ENCODE measurements around the gene ZCCHC2. TPM values are rescaled to one million over a fixed set of nuclear protein-coding genes. Genes with fewer than 3 reads are reported as not detected.

The ZCCHC2 gene
- total RNA-seq, 1 donor from 2014 or later = 18.5 TPM

DNA sequence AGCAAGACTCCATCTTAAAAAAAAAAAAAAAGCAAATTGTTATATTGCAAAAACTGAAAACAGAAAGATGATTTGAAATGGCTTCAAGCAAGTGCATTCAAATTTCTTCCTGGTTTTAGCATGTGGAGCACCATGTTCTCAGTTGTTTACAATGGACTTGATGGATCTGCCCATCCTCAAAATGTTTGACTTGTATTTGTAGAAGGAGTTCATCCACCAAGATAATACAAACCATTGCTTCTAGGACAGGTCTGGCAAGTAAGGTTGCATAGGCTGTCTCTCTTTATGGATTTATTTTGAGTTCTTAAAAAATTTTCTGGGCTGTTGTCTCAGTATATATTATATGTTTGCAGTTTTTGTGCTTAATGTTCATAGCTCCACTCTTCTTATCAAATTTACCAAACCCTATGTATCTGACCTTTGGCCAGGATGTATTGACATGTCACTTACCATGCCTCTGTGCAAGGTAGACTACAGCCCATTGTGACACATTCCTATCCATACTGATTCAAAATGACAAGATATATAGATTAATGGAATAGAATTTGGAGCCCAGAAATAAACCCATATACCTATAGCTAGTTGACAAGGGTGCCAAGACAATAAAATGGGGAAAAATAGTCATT lies 21.7 kb upstream of the ZCCHC2 start:
- H3K27ac Mint-ChIP-seq = no peak overlapping the region
- peaks cover 6% of the 10 kb centered on the region for H3K36me3 Mint-ChIP-seq (ENCODE audit: insufficient read depth)
- no peak for DNase-seq (ENCODE audit: low spot score, unreplicated experiment)
- no peak overlapping the region for H3K4me3 Mint-ChIP-seq (ENCODE audit: low read depth)
- TF ChIP-seq, protein P1, sequence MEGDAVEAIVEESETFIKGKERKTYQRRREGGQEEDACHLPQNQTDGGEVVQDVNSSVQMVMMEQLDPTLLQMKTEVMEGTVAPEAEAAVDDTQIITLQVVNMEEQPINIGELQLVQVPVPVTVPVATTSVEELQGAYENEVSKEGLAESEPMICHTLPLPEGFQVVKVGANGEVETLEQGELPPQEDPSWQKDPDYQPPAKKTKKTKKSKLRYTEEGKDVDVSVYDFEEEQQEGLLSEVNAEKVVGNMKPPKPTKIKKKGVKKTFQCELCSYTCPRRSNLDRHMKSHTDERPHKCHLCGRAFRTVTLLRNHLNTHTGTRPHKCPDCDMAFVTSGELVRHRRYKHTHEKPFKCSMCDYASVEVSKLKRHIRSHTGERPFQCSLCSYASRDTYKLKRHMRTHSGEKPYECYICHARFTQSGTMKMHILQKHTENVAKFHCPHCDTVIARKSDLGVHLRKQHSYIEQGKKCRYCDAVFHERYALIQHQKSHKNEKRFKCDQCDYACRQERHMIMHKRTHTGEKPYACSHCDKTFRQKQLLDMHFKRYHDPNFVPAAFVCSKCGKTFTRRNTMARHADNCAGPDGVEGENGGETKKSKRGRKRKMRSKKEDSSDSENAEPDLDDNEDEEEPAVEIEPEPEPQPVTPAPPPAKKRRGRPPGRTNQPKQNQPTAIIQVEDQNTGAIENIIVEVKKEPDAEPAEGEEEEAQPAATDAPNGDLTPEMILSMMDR (IDR thresholded peaks at IDR 0.05; ENCODE audit: unreplicated experiment) = no peak
- H3K9me3 Mint-ChIP-seq (ENCODE audit: low read depth) = peaks cover 10% of the 10 kb centered on the region
- H3K4me1 Mint-ChIP-seq (ENCODE audit: low read depth) = peaks cover 15% of the 10 kb centered on the region
- H3K27me3 Mint-ChIP-seq = no peaks in the 10 kb centered on the region

DNA sequence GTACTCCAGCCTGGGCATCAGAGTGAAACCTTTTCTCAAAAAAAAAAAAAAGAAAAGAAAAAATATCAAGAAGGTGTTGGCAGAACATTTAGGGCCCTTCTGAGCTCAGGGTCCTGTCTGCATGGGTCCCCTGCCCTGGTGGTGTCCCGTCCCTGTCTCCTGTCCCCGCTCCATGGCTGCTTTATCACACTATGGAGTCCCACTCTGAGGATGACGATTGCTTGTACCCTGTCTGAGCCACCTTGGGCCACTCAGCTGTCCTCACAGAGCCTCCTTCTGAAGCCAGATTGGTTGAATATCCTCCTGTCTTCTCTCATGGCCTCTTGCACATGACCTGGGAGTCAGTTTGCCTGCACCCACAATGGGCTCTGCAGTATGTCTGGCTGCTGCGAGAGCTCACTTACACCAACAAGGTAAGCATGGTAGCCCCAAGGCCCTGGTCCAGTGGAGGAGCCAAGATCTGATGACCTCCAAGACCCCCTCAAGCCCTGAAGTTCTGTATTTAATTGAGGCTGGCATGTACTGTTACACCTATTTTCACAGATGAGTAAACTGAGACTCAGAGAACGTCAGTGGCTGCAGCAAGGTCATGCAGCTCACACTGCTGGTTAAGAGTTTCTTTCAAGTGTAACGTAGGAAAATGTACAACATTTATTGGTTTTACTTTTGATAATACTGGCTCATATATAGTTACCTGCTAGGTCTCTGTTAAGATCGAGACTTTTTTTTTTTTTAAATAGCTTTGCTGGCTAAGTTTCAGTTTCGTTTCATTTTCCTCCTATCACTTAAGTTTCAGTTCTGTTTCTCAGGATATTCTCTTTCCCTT lies 16.9 kb upstream of the ZCCHC2 start:
- peaks cover 10% of the 10 kb centered on the region for H3K9me3 Mint-ChIP-seq (ENCODE audit: low read depth)

DNA sequence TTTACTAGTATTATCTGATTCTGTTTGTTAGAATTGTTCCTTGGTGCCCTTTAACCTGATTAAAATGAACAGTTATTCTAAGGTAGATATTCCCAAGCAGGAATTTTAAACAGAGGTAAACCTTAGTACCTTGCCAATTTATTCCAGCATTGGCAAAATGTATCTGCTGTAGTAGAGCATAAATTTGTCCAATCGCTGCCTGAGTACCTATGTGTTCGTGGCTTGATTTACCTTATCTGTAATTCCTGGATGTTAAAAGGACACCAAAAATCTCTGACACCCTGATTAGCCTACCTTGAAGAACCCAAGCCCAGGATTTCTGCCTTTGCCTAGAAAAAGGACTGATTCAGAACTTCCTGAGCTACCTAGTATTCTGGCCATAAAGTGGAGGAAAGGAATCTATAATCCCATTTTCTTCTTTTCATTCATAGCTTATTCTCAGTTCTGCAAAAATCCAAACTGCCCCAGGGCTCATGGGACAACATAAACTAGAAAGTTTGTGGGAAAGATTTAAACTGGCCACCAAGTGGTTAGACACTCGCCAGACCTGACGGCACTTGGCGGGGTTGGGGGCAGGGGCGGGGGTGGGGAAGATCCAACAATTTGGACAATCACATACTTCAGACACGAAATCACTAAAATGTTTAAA lies 16.2 kb upstream of the ZCCHC2 start:
- no peaks in the 10 kb centered on the region for H3K4me1 Mint-ChIP-seq (ENCODE audit: low read depth)
- no peak overlapping the region for H3K4me3 Mint-ChIP-seq (ENCODE audit: low read depth)
- H3K36me3 Mint-ChIP-seq (ENCODE audit: insufficient read depth) = peaks cover 6% of the 10 kb centered on the region
- H3K27me3 Mint-ChIP-seq = no peaks in the 10 kb centered on the region
- no peak for DNase-seq (ENCODE audit: low spot score, unreplicated experiment)
- H3K27ac Mint-ChIP-seq = no peak overlapping the region
- peaks cover 12% of the 10 kb centered on the region for H3K9me3 Mint-ChIP-seq (ENCODE audit: low read depth)
- TF ChIP-seq, protein P1 (IDR thresholded peaks at IDR 0.05; ENCODE audit: unreplicated experiment) = no peak

More for the DNA sequence above, 16.9 kb upstream of the ZCCHC2 start:
- no peak overlapping the region for H3K4me3 Mint-ChIP-seq (ENCODE audit: low read depth)
- TF ChIP-seq, protein P1 (IDR thresholded peaks at IDR 0.05; ENCODE audit: unreplicated experiment) = no peak
- no peak overlapping the region for H3K27ac Mint-ChIP-seq
- H3K27me3 Mint-ChIP-seq = no peaks in the 10 kb centered on the region
- peaks cover 2% of the 10 kb centered on the region for H3K4me1 Mint-ChIP-seq (ENCODE audit: low read depth)
- DNase-seq (ENCODE audit: low spot score, unreplicated experiment) = no peak
- peaks cover 6% of the 10 kb centered on the region for H3K36me3 Mint-ChIP-seq (ENCODE audit: insufficient read depth)

DNA sequence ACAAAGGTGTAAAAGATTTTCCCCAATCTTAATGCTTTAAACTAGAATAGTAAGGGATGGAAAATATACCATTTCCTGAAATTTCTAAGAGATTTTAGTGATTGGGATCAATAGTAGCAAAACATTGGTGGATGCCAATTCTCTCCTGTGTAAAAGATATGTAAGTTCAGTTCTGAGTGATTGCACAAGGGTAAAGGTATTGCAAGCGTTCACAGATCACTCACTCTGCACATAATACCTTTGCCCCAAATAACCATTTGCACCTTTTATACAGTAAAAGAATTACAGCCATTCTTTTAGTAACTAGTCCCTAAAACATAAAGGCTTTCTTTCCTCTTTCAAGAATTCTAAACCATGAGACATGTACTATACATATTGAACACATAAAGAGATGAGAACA lies 13.0 kb upstream of the ZCCHC2 start:
- TF ChIP-seq, protein P1 (IDR thresholded peaks at IDR 0.05; ENCODE audit: unreplicated experiment) = no peak
- no peak for DNase-seq (ENCODE audit: low spot score, unreplicated experiment)
- H3K4me3 Mint-ChIP-seq (ENCODE audit: low read depth) = no peak overlapping the region
- H3K27me3 Mint-ChIP-seq = no peaks in the 10 kb centered on the region
- H3K4me1 Mint-ChIP-seq (ENCODE audit: low read depth) = no peaks in the 10 kb centered on the region
- no peak overlapping the region for H3K27ac Mint-ChIP-seq
- H3K9me3 Mint-ChIP-seq (ENCODE audit: low read depth) = peaks cover 24% of the 10 kb centered on the region
- peaks cover 2% of the 10 kb centered on the region for H3K36me3 Mint-ChIP-seq (ENCODE audit: insufficient read depth)

DNA sequence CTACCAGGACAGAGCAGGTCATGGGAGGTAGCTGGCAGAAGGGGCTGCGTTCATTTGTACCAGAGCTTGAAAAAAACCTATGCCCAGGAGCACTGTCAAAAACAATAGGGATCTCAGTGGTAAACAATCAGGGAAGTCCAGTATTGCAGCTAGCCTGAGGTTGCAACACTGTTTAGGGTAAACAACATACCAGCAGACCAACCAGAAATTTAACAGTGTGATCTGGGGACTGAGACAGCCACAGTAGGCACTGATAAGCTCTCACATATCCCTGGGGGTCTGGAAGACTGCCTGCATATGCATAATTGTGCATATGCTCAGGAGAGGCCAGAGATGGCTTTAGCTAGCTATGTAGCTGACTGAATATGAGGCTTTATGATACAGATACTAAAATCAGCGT lies 12.0 kb upstream of the ZCCHC2 start:
- Mint-ChIP-seq H3K36me3 (ENCODE audit: insufficient read depth) (peaks cover 2% of the 10 kb centered on the region), H3K27me3 (no peaks in the 10 kb centered on the region), H3K27ac (no peak overlapping the region), H3K4me1 (ENCODE audit: low read depth) (no peaks in the 10 kb centered on the region), H3K9me3 (ENCODE audit: low read depth) (peaks cover 24% of the 10 kb centered on the region), H3K4me3 (ENCODE audit: low read depth) (no peak overlapping the region)
- TF ChIP-seq, protein P1 (IDR thresholded peaks at IDR 0.05; ENCODE audit: unreplicated experiment) = no peak
- no peak for DNase-seq (ENCODE audit: low spot score, unreplicated experiment)

Measured in progenitor cell of endocrine pancreas (in vitro differentiated cells).